Fibroblast of the conjunctiva (primary cell): ENCODE data around the gene CEMP1.

Experiments used
- DNase-seq: peaks from one replicate; pipeline ENCODE4 v3.0.0-alpha.2; 2010; ENCODE audit warnings: low read depth

Gene CEMP1

DNA sequence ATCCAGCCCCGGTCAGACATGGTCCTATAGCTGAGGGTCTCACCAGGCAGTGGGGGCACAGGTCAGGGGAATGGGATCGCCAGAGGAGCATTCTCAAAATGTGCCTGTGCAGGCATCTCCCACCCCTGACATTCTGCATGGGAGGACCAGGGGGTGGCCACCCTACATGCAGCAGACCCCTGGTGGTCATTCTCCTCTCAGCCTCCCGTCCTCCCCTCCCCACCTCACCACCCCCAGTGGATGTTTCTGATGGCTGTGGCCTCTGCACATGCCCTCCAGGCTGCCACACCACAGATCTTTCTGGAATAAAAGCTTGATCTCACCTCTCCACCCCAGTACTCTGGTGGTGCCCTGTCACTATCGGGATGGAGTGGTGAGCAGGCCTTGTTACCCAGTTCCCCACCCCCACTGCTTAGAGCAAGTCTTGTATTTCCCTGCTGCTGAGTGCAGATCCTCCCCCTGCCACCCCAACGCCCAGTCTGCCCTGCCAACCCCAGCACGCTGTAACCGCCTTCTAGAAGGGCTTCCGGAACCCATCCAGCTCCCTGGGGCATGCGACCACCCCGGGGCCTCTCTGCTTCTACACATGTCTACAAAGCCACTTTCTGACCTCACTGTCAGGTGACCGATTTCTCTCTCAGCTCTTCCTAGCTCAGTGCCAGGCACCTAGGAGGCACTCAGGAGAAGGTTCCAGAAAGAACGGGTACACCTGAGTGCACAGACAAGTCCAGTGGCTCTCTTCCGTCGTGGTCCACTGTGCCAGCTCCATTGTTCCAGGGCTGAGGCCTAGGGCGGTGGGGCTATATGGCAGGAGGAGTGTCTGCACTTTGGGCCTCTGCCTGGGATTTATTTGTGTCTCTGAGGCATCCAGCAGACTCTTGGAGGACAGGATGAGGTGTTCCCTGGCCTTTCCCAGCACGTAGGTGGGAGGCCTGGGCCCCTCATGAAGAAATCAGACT lies 47.0 kb downstream of the CEMP1 start:
- no peak for DNase-seq

DNA sequence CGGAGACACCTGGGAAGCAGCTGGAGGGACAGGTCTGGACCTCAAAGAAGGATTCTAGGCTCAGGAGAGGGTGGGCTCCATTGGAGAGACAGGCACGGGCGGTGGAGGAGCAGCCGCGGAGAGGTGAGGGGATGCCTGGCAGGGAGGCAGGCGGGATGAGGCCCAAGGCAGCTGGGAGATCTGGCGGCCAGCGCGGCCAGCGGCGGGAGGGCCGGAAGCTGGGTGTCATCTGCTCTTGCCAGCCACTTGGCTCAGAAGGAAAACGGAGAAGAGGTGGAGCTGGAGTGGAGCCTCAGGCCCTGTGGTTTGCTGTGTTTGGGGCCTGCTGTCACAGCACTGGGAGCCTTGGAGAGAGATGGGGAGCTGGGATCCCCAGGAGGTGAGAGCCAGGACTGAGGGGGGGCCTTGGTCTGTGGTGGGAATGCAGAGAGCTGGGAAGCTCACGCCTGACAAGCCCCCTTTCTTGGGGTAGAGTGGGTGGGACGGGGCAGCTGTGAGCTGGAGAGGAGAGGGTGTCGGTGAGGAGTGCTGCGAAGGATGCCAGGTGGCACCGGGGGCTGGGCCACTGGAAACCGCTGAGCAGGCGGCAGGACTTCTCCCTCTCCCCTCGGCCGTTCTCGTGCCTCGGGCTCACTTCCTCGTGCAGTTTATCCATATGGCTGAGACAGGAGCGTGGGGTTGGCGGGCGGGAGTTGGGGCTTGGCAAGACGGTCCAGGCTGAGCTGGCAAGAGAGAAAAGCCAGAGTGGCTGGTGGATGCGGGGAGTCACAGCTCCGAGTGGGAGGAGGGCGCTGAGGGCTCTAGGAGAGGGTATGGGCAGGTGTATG lies 48.3 kb downstream of the CEMP1 start:
- DNase-seq, result peak; percentile 48

GRCh38 chr16:2482249-2482648 lies 49.0 kb downstream of the CEMP1 start:
- no peak for DNase-seq

DNA sequence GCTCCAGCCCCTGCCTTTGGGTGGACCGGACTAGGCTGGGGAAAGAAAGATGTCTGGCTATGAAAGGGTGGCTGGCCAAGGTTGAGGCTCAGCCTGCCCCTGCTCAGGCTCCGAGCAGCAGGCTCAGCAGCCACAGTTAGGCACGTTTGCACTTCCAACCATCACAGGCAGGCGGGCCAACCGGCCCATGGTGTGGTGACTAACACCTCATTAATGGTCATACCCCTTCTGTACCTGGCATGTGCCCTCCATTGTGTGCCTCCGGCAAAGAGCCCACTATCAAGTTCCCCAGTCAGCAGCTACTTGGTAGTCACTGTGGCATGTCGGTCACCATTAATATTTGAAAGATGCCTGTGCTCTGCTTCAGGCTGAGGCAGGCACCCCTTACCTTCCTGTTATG lies 49.5 kb downstream of the CEMP1 start:
- DNase-seq, result no peak

DNA sequence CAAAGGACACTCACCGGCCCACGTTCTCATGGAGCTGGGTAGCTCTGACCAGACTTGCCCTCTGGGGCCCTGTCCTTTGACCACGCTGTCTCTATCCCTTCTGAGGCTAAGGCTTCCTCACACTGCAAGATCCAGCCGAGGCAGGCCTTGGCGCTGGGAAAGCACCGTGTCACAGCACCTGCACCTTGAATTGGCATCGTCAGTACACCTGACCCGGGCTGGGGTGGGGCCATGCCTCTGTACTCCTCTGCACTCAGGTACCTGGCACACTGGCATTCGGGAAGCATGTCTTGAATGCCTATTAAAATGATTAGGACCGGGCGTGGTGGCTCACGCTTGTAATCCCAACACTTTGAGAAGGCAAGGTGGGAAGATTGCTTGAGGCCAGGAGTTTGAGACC lies 50.3 kb downstream of the CEMP1 start:
- DNase-seq, result no peak
